Measurements from ENCODE around the gene NLRP6.

DNA sequence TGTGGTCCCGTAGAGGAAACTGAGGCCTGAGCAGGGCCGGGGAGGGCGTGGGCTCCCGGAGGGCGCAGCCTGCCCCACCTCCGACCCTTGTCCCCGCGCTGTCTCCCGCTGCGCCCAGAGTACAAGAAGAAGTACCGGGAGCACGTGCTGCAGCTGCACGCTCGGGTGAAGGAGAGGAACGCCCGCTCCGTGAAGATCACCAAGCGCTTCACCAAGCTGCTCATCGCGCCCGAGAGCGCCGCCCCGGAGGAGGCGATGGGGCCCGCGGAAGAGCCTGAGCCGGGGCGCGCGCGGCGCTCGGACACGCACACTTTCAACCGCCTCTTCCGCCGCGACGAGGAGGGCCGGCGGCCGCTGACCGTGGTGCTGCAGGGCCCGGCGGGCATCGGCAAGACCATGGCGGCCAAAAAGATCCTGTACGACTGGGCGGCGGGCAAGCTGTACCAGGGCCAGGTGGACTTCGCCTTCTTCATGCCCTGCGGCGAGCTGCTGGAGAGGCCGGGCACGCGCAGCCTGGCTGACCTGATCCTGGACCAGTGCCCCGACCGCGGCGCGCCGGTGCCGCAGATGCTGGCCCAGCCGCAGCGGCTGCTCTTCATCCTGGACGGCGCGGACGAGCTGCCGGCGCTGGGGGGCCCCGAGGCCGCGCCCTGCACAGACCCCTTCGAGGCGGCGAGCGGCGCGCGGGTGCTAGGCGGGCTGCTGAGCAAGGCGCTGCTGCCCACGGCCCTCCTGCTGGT lies 1.9 kb downstream of the NLRP6 start:
- TF ChIP-seq POLR2A (IDR thresholded peaks at IDR 0.05), result no peak
- no peak for TF ChIP-seq CTCF (IDR thresholded peaks at IDR 0.05)
